GM23248 (cell line): Measurements from ENCODE around the gene UBTD1. TPM values are rescaled to one million over a fixed set of nuclear protein-coding genes. Genes with fewer than 3 reads are reported as not detected.

ENCODE experiments used
- DNase-seq: peaks from one replicate; pipeline ENCODE4 v3.0.0-alpha.2; 2015
- H2AFZ ChIP-seq: fragments of 200-600 bp; sonication (generic); 2 replicates; pipeline ENCODE4 v1.6.1; 2016; ENCODE audit warnings: antibody characterized with exemption
- H3F3A ChIP-seq: fragments of 200-600 bp; sonication (generic); 2 replicates; pipeline ENCODE4 v1.6.1; 2016; ENCODE audit warnings: mild to moderate bottlenecking, antibody characterized with exemption, mixed run types; ENCODE audit not compliant: insufficient read depth
- H3K27ac ChIP-seq: fragments of 200-600 bp; sonication (generic); 2 replicates; pipeline ENCODE4 v1.5.1; 2016; ENCODE audit warnings: mild to moderate bottlenecking
- H3K27me3 ChIP-seq: fragments of 200-600 bp; sonication (generic); replicated peaks from 2 replicates; pipeline ENCODE4 v1.6.1; 2016; ENCODE audit warnings: mild to moderate bottlenecking; ENCODE audit not compliant: insufficient read depth
- H3K36me3 ChIP-seq: fragments of 200-600 bp; sonication (generic); 2 replicates; pipeline ENCODE4 v1.6.1; 2016; ENCODE audit warnings: low read depth, mild to moderate bottlenecking
- H3K4me1 ChIP-seq: fragments of 200-600 bp; sonication (generic); 2 replicates; pipeline ENCODE4 v1.6.1; 2016; ENCODE audit warnings: mild to moderate bottlenecking; ENCODE audit not compliant: insufficient read depth
- H3K4me2 ChIP-seq: fragments of 200-600 bp; sonication (generic); one replicate; pipeline ENCODE4 v1.6.1; 2016; ENCODE audit warnings: mild to moderate bottlenecking; ENCODE audit not compliant: unreplicated experiment
- H3K4me3 ChIP-seq: fragments of 200-600 bp; sonication (generic); 2 replicates; pipeline ENCODE4 v1.5.1; 2016; ENCODE audit warnings: mild to moderate bottlenecking
- H3K79me2 ChIP-seq: fragments of 200-600 bp; sonication (generic); 2 replicates; pipeline ENCODE4 v1.6.1; 2016; ENCODE audit warnings: mild to moderate bottlenecking; ENCODE audit not compliant: insufficient read depth
- H3K9ac ChIP-seq: fragments of 200-600 bp; sonication (generic); 2 replicates; pipeline ENCODE4 v1.6.1; 2016; ENCODE audit warnings: mild to moderate bottlenecking
- H3K9me2 ChIP-seq: fragments of 200-600 bp; sonication (generic); 2 replicates; pipeline ENCODE4 v1.6.1; 2016; ENCODE audit warnings: mixed run types, mild to moderate bottlenecking, moderate library complexity; ENCODE audit not compliant: insufficient read depth
- H3K9me3 ChIP-seq: fragments of 200-600 bp; sonication (generic); one replicate; pipeline ENCODE4 v1.6.1; 2017; ENCODE audit warnings: low read depth
- H4K20me1 ChIP-seq: fragments of 200-600 bp; sonication (generic); 2 replicates; pipeline ENCODE4 v1.6.0; 2016; ENCODE audit not compliant: insufficient read depth
- EZH2 ChIP-seq: fragments of 200-600 bp; sonication (generic); IDR thresholded peaks from 2 replicates; pipeline ENCODE4 v1.6.1; 2018; ENCODE audit warnings: antibody characterized with exemption, mild to moderate bottlenecking; ENCODE audit not compliant: insufficient read depth, poor library complexity, severe bottlenecking
- EZH2phosphoT487 ChIP-seq: fragments of 200-600 bp; sonication (generic); IDR thresholded peaks from 2 replicates; pipeline ENCODE4 v1.6.1; 2018; ENCODE audit warnings: antibody characterized with exemption, moderate library complexity, mild to moderate bottlenecking, low read depth; ENCODE audit not compliant: insufficient read depth
- WGBS, 2 experiments: methylation state at CpG; one replicate each; pipeline ENCODE4 v1.1.6; 2015 to 2017; ENCODE audit warnings: low lambda C conversion rate in 2 of 2, low coverage in 1 of 2; ENCODE audit errors: missing lambda C conversion rate in 2 of 2; 5-methylcytosine and 5-hydroxymethylcytosine counted together
- in situ Hi-C: fragments of 300-500 bp; cut with MboI; formaldehyde crosslinking; loops from 2 replicates; pipeline ENCODE4 v1.15.0; 2020
- polyA plus RNA-seq: library from polyadenylated mRNA; unstranded; fragments of >200 nt; fragmentation: Nextera tagmentation; extraction: Ambion mirVana; gene quantifications from 2 replicates; pipeline ENCODE4 v1.2.1, GENCODE V29; 2016
- total RNA-seq: library from RNA; depleted of rRNA; stranded (reverse); fragments of >200 nt; shearing (Covaris generic); gene quantifications from 2 replicates; pipeline ENCODE4 v1.2.3, GENCODE V29; 2014

UBTD1 gene
- total and polyA plus RNA-seq, 2 experiments from 2014 or later = 20.8 to 27.2 TPM

GRCh38 chr10:97539523-97540200 lies 40.9 kb downstream of the UBTD1 start:
- no peaks in the 10 kb centered on the region for H3K36me3 ChIP-seq
- peak overlapping the region; percentile 98 for H3K27ac ChIP-seq
- peak overlapping the region; percentile 19 for H3K4me2 ChIP-seq
- in situ Hi-C loops = no loop called here
- no peaks in the 10 kb centered on the region for H3K9me2 ChIP-seq
- H3F3A ChIP-seq = peaks cover 59% of the 10 kb centered on the region
- TF ChIP-seq EZH2phosphoT487 (no peak), EZH2 (no peak)
- no peaks in the 10 kb centered on the region for H3K9me3 ChIP-seq
- whole genome bisulfite sequencing, 2 experiments = 22 to 34% methylated on average over 6 of the region's 6 CpGs
- H3K4me3 ChIP-seq = no peak overlapping the region
- no peak overlapping the region for H2AFZ ChIP-seq
- H3K27me3 ChIP-seq = no peaks in the 10 kb centered on the region
- peak; percentile 85 for DNase-seq
- no peaks in the 10 kb centered on the region for H4K20me1 ChIP-seq
- peaks cover 65% of the 10 kb centered on the region for H3K4me1 ChIP-seq
- peak overlapping the region; percentile 9; the same call in 1 of the 2 replicates for H3K9ac ChIP-seq
- H3K79me2 ChIP-seq = peaks cover 57% of the 10 kb centered on the region

- H2AFZ ChIP-seq = no peak overlapping the region
- H3K4me2 ChIP-seq = peak overlapping the region; percentile 19
- in situ Hi-C loops = no loop called here
- no peaks in the 10 kb centered on the region for H3K9me3 ChIP-seq
- peaks cover 65% of the 10 kb centered on the region for H3K4me1 ChIP-seq
- WGBS, 2 experiments = 57 to 62% methylated on average over 14 of the region's 14 CpGs
- H3K9me2 ChIP-seq = no peaks in the 10 kb centered on the region
- H4K20me1 ChIP-seq = no peaks in the 10 kb centered on the region
- H3K4me3 ChIP-seq = no peak overlapping the region
- H3F3A ChIP-seq = peaks cover 59% of the 10 kb centered on the region
- no peaks in the 10 kb centered on the region for H3K36me3 ChIP-seq
- DNase-seq = peak; percentile 47
- H3K27ac ChIP-seq = peak overlapping the region; percentile 98
- no peak for TF ChIP-seq EZH2
- TF ChIP-seq EZH2phosphoT487 = no peak
- H3K9ac ChIP-seq = 0 out of 2 replicates have a peak overlapping the region, but pooled peaks have one; percentile 9
- peaks cover 58% of the 10 kb centered on the region for H3K79me2 ChIP-seq
- no peaks in the 10 kb centered on the region for H3K27me3 ChIP-seq
These were observed 42.2 kb downstream of the UBTD1 start for GRCh38 chr10:97540669-97541500.

GRCh38 chr10:97542169-97543024 lies 43.7 kb downstream of the UBTD1 start:
- peaks cover 59% of the 10 kb centered on the region for H3K79me2 ChIP-seq

More at GRCh38 chr10:97542169-97543024, 43.7 kb downstream of the UBTD1 start:
- Histone ChIP-seq H2AFZ (peak overlapping the region; percentile 67), H3K9me2 (no peaks in the 10 kb centered on the region), H3K9ac (peak overlapping the region; percentile 77), H3K4me2 (peak overlapping the region; percentile 82), H3K9me3 (no peaks in the 10 kb centered on the region), H3F3A (peaks cover 59% of the 10 kb centered on the region), H3K4me1 (peaks cover 65% of the 10 kb centered on the region), H4K20me1 (no peaks in the 10 kb centered on the region), H3K27me3 (no peaks in the 10 kb centered on the region), H3K4me3 (peak overlapping the region; percentile 62), H3K27ac (peak overlapping the region; percentile 98), H3K36me3 (no peaks in the 10 kb centered on the region)
- in situ Hi-C loops = no loop called here
- peak; percentile 95 for DNase-seq
- TF ChIP-seq EZH2 = no peak
- no peak for TF ChIP-seq EZH2phosphoT487
- 2 to 4% methylated on average over 8 to 9 of the region's 9 CpGs for WGBS, 2 experiments
